ACC112 (cell line): Measurements from ENCODE around the gene TMPRSS11B.

Source experiments
- H2AFZ ChIP-seq: fragments of 200-600 bp; sonication (generic); one replicate; pipeline ENCODE4 v1.6.0; 2017; ENCODE audit warnings: antibody characterized with exemption, low read length; ENCODE audit not compliant: unreplicated experiment
- H3K27ac ChIP-seq: fragments of 200-600 bp; sonication (generic); 2 replicates; pipeline ENCODE4 v1.5.1; 2014; ENCODE audit warnings: low read depth, mild to moderate bottlenecking, antibody characterized with exemption, low read length, moderate library complexity
- H3K27me3 ChIP-seq: fragments of 200-600 bp; sonication (generic); 2 replicates; pipeline ENCODE4 v1.6.1; 2014; ENCODE audit warnings: mild to moderate bottlenecking, antibody characterized with exemption, low read length, moderate library complexity, mixed read lengths; ENCODE audit not compliant: insufficient read depth
- H3K36me3 ChIP-seq: fragments of 200-600 bp; sonication (generic); 2 replicates; pipeline ENCODE4 v1.6.1; 2016; ENCODE audit warnings: mild to moderate bottlenecking, antibody characterized with exemption, low read length, moderate library complexity, mixed read lengths; ENCODE audit not compliant: insufficient read depth
- H3K4me1 ChIP-seq: fragments of 200-600 bp; sonication (generic); one replicate; pipeline ENCODE4 v1.6.1; 2016; ENCODE audit warnings: low read length, mixed read lengths; ENCODE audit not compliant: insufficient read depth, unreplicated experiment, control insufficient read depth
- H3K4me3 ChIP-seq: fragments of 200-600 bp; sonication (generic); 2 replicates; pipeline ENCODE4 v1.5.1; 2014; ENCODE audit warnings: mild to moderate bottlenecking, low read depth, low read length
- H3K79me2 ChIP-seq: fragments of 200-600 bp; sonication (generic); one replicate; pipeline ENCODE4 v1.6.0; 2016; ENCODE audit warnings: low read length; ENCODE audit not compliant: control insufficient read depth, unreplicated experiment, insufficient read depth

TMPRSS11B gene

DNA sequence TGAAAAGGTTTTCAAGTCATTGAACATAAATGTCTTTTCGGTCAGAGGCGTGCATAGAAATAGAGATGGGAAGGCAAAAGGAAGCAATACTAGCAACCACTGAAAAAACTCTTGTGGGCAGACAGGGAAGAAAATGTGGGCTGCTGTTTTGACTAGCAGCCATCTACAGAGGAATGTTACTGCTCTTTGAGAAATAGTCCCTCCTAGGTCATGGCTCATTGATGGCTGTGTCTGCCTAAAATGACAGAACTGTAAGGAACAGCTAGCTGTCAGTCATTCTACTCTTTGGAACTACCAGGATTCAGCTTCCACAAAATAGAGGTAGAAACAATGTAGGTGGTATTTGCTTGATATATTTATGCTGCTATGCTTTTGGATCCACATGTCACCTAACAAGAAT lies 26.9 kb upstream of the TMPRSS11B start:
- peaks cover 19% of the 10 kb centered on the region for H3K4me1 ChIP-seq
- peak overlapping the region; percentile 60 for H3K4me3 ChIP-seq
- no peak overlapping the region for H3K27ac ChIP-seq
- H2AFZ ChIP-seq: peak overlapping the region; percentile 21
- no peaks in the 10 kb centered on the region for H3K79me2 ChIP-seq
- no peaks in the 10 kb centered on the region for H3K36me3 ChIP-seq
- H3K27me3 ChIP-seq: no peaks in the 10 kb centered on the region

GRCh38 chr4:68271851-68272357 lies 26.4 kb upstream of the TMPRSS11B start:
- no peaks in the 10 kb centered on the region for H3K79me2 ChIP-seq
- H2AFZ ChIP-seq: peak overlapping the region; percentile 21
- H3K4me3 ChIP-seq: peak overlapping the region; percentile 60
- H3K27ac ChIP-seq: no peak overlapping the region
- no peaks in the 10 kb centered on the region for H3K27me3 ChIP-seq
- H3K36me3 ChIP-seq: no peaks in the 10 kb centered on the region
- peaks cover 23% of the 10 kb centered on the region for H3K4me1 ChIP-seq

DNA sequence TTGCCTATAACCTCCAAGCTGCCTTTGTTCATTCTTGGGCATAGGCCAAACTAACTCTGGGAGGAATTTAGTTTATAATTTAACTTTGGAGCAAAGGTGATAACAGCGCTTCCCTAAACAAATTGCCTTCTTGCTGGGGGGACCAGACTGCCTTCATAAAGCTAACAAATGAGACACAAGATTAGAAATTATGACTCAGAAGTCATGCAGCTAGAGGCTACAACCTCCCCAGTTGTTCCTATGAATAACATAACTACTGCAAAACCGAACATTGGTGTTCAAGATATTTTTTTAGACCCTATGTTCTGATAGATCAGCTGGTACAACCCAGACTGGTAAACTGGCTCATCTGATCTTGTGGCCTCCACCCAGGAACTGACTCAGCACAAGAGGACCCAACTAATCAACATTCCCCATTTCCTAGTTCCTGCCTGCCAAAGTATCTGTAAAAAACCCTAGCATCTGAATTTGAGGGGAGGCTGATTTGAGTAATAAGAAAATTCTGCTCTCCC lies 22.0 kb upstream of the TMPRSS11B start:
- Histone ChIP-seq H3K4me3 (no peak overlapping the region), H3K27me3 (no peaks in the 10 kb centered on the region), H2AFZ (peak overlapping the region; percentile 18), H3K4me1 (peaks cover 17% of the 10 kb centered on the region), H3K79me2 (no peaks in the 10 kb centered on the region), H3K36me3 (no peaks in the 10 kb centered on the region), H3K27ac (peak overlapping the region; percentile 65)

- Histone ChIP-seq H3K4me3 (no peak overlapping the region), H3K27ac (no peak overlapping the region), H3K27me3 (no peaks in the 10 kb centered on the region), H2AFZ (no peak overlapping the region), H3K36me3 (no peaks in the 10 kb centered on the region), H3K79me2 (no peaks in the 10 kb centered on the region), H3K4me1 (peaks cover 15% of the 10 kb centered on the region)
These were observed 19.5 kb upstream of the TMPRSS11B start for GRCh38 chr4:68264875-68265565.

DNA sequence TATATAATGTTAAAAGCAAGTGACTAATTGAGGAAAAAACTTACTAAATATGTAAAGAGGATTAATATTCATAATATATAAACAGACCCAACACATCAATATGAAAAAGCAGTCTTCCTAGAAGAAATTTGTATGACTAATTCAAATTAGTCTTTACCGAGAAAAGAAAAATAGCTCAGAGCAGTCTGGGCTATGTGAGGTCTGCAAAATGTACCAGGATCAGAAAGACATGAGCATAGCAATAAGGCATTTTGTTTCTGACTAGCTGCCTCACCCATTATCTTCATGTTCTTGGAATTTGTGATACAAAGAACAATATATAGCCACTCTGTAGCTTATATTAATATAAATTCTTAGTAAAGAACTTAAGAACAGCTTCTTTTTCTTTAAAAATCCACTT lies 13.7 kb upstream of the TMPRSS11B start:
- Histone ChIP-seq H3K4me1 (no peaks in the 10 kb centered on the region), H3K36me3 (no peaks in the 10 kb centered on the region), H3K27ac (no peak overlapping the region), H3K27me3 (no peaks in the 10 kb centered on the region; the same call in 1 of the 2 replicates), H2AFZ (no peak overlapping the region), H3K4me3 (no peak overlapping the region), H3K79me2 (no peaks in the 10 kb centered on the region)

DNA sequence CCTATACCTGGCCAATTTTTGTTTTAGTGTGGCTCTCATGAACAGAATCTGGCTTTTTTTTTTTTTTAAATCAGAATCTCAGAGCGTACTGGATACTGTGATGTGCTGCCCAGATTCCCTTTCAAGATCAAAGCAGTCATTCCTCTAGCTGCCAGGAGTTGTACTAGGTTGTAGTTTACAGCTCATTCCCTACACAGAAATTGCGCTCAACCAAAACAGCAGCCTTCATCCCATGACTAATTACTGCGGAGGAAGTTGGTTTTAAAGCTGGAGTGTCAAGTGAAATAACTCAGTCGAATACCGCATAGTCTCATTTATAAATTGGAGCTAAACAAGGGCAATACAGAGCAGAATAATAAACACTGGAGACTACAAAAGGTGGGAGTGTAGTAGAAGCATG lies 12.2 kb upstream of the TMPRSS11B start:
- Histone ChIP-seq H3K27ac (no peak overlapping the region), H2AFZ (no peak overlapping the region), H3K36me3 (no peaks in the 10 kb centered on the region), H3K79me2 (no peaks in the 10 kb centered on the region), H3K4me3 (no peak overlapping the region), H3K27me3 (peaks cover 5% of the 10 kb centered on the region; the same call in 1 of the 2 replicates), H3K4me1 (no peaks in the 10 kb centered on the region)

DNA sequence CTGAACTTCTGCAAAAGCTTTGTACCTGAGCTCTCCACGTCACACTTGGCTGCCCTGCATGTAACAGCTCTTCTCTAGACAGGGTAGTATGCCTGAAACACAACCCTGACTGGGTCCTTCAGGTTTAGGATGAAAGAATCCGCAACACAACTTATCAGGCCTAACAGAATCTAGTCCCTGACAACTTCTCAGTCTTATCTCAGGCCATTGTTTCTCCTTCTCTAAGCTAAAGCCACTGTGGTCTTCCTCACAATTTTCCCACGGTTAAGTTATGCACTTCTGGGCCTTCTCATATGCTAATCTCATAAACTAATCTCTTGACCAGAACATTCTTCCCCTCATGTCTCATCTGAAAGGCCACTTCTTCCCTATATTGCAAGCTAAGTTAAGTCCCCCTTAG lies 10.8 kb upstream of the TMPRSS11B start:
- H3K79me2 ChIP-seq: no peaks in the 10 kb centered on the region
- H3K36me3 ChIP-seq: no peaks in the 10 kb centered on the region
- no peak overlapping the region for H2AFZ ChIP-seq
- H3K4me1 ChIP-seq: no peaks in the 10 kb centered on the region
- H3K27ac ChIP-seq: no peak overlapping the region
- H3K27me3 ChIP-seq: peaks cover 5% of the 10 kb centered on the region; the same call in 1 of the 2 replicates
- no peak overlapping the region for H3K4me3 ChIP-seq

GRCh38 chr4:68250151-68250930 lies 4.8 kb upstream of the TMPRSS11B start:
- H3K4me3 ChIP-seq: no peak overlapping the region
- no peaks in the 10 kb centered on the region for H3K4me1 ChIP-seq
- H3K27me3 ChIP-seq: peaks cover 5% of the 10 kb centered on the region; the same call in 1 of the 2 replicates
- H3K36me3 ChIP-seq: no peaks in the 10 kb centered on the region
- no peaks in the 10 kb centered on the region for H3K79me2 ChIP-seq
- no peak overlapping the region for H2AFZ ChIP-seq
- no peak overlapping the region for H3K27ac ChIP-seq

GRCh38 chr4:68249434-68249833 lies 3.9 kb upstream of the TMPRSS11B start:
- Histone ChIP-seq H3K4me3 (no peak overlapping the region), H3K27ac (no peak overlapping the region), H3K4me1 (no peaks in the 10 kb centered on the region), H2AFZ (peak overlapping the region; percentile 22), H3K79me2 (no peaks in the 10 kb centered on the region), H3K27me3 (peaks cover 5% of the 10 kb centered on the region; the same call in 1 of the 2 replicates), H3K36me3 (no peaks in the 10 kb centered on the region)

- peaks cover under 1% of the 10 kb centered on the region; the same call in 1 of the 2 replicates for H3K27me3 ChIP-seq
- H3K79me2 ChIP-seq: no peaks in the 10 kb centered on the region
- H3K27ac ChIP-seq: no peak overlapping the region
- no peak overlapping the region for H3K4me3 ChIP-seq
- no peaks in the 10 kb centered on the region for H3K4me1 ChIP-seq
- H3K36me3 ChIP-seq: no peaks in the 10 kb centered on the region
- no peak overlapping the region for H2AFZ ChIP-seq
These were observed 4.9 kb downstream of the TMPRSS11B start for GRCh38 chr4:68240620-68241019.
